Trophoblast cell (in vitro differentiated cells and primary cell): ENCODE data around the gene VAPB.

ENCODE experiments used
- DNase-seq, 2 donors: peaks; one replicate each; pipeline ENCODE4 v3.0.0-alpha.2; 2016
- H2AFZ ChIP-seq: 2 replicates; pipeline ENCODE4 v1.6.1; 2013; ENCODE audit warnings: low read length, moderate library complexity, mild to moderate bottlenecking; ENCODE audit not compliant: insufficient read depth, poor library complexity
- H2AK5ac ChIP-seq: 2 replicates; pipeline ENCODE4 v1.6.1; 2013; ENCODE audit warnings: mild to moderate bottlenecking, low read length
- H2BK120ac ChIP-seq: 2 replicates; pipeline ENCODE4 v1.6.1; 2013; ENCODE audit warnings: low read length, mild to moderate bottlenecking, moderate library complexity; ENCODE audit not compliant: insufficient read depth, poor library complexity
- H2BK12ac ChIP-seq: 2 replicates; pipeline ENCODE4 v1.6.1; 2013; ENCODE audit warnings: mild to moderate bottlenecking, low read length, moderate library complexity
- H2BK5ac ChIP-seq: 2 replicates; pipeline ENCODE4 v1.6.1; 2013; ENCODE audit warnings: low read length, low read depth, moderate library complexity, mild to moderate bottlenecking; ENCODE audit not compliant: poor library complexity
- H3K14ac ChIP-seq: 2 replicates; pipeline ENCODE4 v1.6.1; 2013; ENCODE audit warnings: mild to moderate bottlenecking, low read length
- H3K18ac ChIP-seq: 2 replicates; pipeline ENCODE4 v1.6.1; 2013; ENCODE audit warnings: mild to moderate bottlenecking, low read length
- H3K23ac ChIP-seq: 2 replicates; pipeline ENCODE4 v1.6.1; 2013; ENCODE audit warnings: low read length
- H3K27ac ChIP-seq: 2 replicates; pipeline ENCODE4 v1.5.1; 2013; ENCODE audit warnings: low read depth, mild to moderate bottlenecking, inconsistent platforms, low read length, moderate library complexity
- H3K27me3 ChIP-seq: 2 replicates; pipeline ENCODE4 v1.6.1; 2013; ENCODE audit warnings: inconsistent platforms, mild to moderate bottlenecking, low read length, moderate library complexity; ENCODE audit not compliant: insufficient read depth
- H3K36me3 ChIP-seq, 2 experiments: 1 replicate in 1 of 2; 2 replicates in 1 of 2; pipeline ENCODE4 v1.6.1; 2013; ENCODE audit warnings: low read length in 2 of 2, mild to moderate bottlenecking in 2 of 2, moderate library complexity in 1 of 2; ENCODE audit not compliant: insufficient read depth in 2 of 2, control insufficient read depth in 1 of 2
- H3K4ac ChIP-seq: 2 replicates; pipeline ENCODE4 v1.6.1; 2013; ENCODE audit warnings: low read depth, mild to moderate bottlenecking, low read length, moderate library complexity
- H3K4me1 ChIP-seq, 2 experiments: 1 replicate in 1 of 2; 2 replicates in 1 of 2; pipeline ENCODE4 v1.6.1; 2013; ENCODE audit warnings: low read length in 2 of 2, mild to moderate bottlenecking in 2 of 2, moderate library complexity in 1 of 2; ENCODE audit not compliant: insufficient read depth in 2 of 2, control insufficient read depth in 1 of 2
- H3K4me2 ChIP-seq: 2 replicates; pipeline ENCODE4 v1.6.1; 2013; ENCODE audit warnings: inconsistent platforms, mild to moderate bottlenecking, low read length, moderate library complexity
- H3K4me3 ChIP-seq: 2 replicates; pipeline ENCODE4 v1.5.1; 2013; ENCODE audit warnings: mild to moderate bottlenecking, low read depth, low read length, inconsistent platforms
- H3K79me1 ChIP-seq: one replicate; pipeline ENCODE4 v1.6.1; 2013; ENCODE audit warnings: low read length
- H3K79me2 ChIP-seq: 2 replicates; pipeline ENCODE4 v1.6.1; 2013; ENCODE audit warnings: low read length, mild to moderate bottlenecking; ENCODE audit not compliant: control insufficient read depth, insufficient read depth, poor library complexity
- H3K9ac ChIP-seq: 2 replicates; pipeline ENCODE4 v1.6.1; 2013; ENCODE audit warnings: mild to moderate bottlenecking, low read length
- H3K9me3 ChIP-seq: 2 replicates; pipeline ENCODE4 v1.6.1; 2013; ENCODE audit warnings: low read depth, mild to moderate bottlenecking, control low read depth, inconsistent platforms, low read length; ENCODE audit not compliant: insufficient read depth
- H4K12ac ChIP-seq: 2 replicates; pipeline ENCODE4 v1.6.1; 2013; ENCODE audit warnings: low read depth, mild to moderate bottlenecking, low read length, moderate library complexity
- H4K8ac ChIP-seq: 2 replicates; pipeline ENCODE4 v1.6.1; 2013; ENCODE audit warnings: low read depth, mild to moderate bottlenecking, low read length, moderate library complexity
- H4K91ac ChIP-seq: one replicate; pipeline ENCODE4 v1.6.1; 2013; ENCODE audit warnings: low read depth, mild to moderate bottlenecking, low read length, moderate library complexity
- WGBS: extraction: QIAGEN DNeasy Blood & Tissue Kit; methylation state at CpG from one replicate; pipeline ENCODE4 v1.1.7; 2013; ENCODE audit warnings: missing lambda C conversion rate; ENCODE audit not compliant: insufficient read length, insufficient coverage; ENCODE audit errors: extremely low coverage; 5-methylcytosine and 5-hydroxymethylcytosine counted together

Gene VAPB

DNA sequence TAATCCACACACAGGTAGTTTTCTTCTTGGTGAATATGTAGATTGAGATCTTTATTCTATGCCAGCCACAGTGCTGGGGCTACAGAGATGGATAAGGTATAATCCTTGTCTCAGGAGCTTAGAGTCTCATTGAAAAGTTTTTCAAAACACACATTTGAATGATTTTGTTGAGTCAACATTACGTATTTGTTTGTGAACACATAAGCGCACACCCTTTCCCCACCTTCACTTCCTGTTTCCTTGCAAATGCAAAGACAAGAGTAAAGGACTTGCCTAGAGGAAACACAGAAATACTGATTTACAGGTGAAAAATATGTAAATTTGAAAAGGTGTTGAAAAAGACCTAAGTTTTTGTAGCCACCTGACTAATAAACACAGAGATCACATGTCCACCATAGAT, 27.8 kb downstream of the VAPB start:
- Histone ChIP-seq H2AK5ac (no peak overlapping the region), H3K4me2 (no peak overlapping the region), H3K9ac (no peak overlapping the region), H3K27me3 (no peaks in the 10 kb centered on the region), H3K9me3 (no peaks in the 10 kb centered on the region), H3K14ac (no peak overlapping the region), H4K91ac (no peak overlapping the region), H3K27ac (no peak overlapping the region), H3K79me1 (no peaks in the 10 kb centered on the region), H3K4me1 (peaks cover 0 to 5% of the 10 kb centered on the region in 2 experiments), H2BK12ac (no peak overlapping the region), H4K8ac (no peak overlapping the region), H2BK120ac (no peak overlapping the region), H2AFZ (no peak overlapping the region), H4K12ac (no peak overlapping the region), H2BK5ac (no peak overlapping the region), H3K18ac (no peak overlapping the region), H3K23ac (no peak overlapping the region), H3K79me2 (no peaks in the 10 kb centered on the region), H3K36me3 (peaks cover 3 to 6% of the 10 kb centered on the region in 2 experiments), H3K4ac (no peak overlapping the region), H3K4me3 (no peak overlapping the region)
- no CpG with 5 or more reads among the region's 2 CpGs for WGBS
- no peak for DNase-seq

DNA sequence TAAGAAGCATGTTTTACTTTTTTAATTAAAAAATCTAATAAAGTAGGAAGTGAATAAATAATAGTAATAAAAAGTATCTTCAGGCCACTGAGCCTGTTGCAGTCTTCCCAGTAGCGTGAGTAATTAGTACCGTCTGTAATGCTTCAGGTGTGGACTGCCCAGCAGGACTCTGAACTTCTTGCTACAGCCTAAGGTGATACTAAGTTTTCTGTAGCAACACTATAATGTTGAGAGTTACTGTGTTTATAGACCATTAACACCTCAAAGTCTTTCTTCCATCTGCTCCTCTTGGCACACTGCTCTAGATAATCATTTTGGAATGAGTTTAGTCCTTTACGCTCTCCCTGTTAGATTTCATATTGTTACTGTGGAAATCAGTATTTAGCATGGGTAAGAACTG, 28.4 kb downstream of the VAPB start:
- H3K4ac ChIP-seq, result no peak overlapping the region
- H4K8ac ChIP-seq, result no peak overlapping the region
- H3K79me1 ChIP-seq, result no peaks in the 10 kb centered on the region
- H3K14ac ChIP-seq, result no peak overlapping the region
- H3K4me1 ChIP-seq, result peaks cover 0 to 5% of the 10 kb centered on the region in 2 experiments
- WGBS, result no CpG with 5 or more reads among the region's 3 CpGs
- DNase-seq, result no peak
- H3K4me3 ChIP-seq, result no peak overlapping the region
- no peak overlapping the region for H3K4me2 ChIP-seq
- H3K9ac ChIP-seq, result no peak overlapping the region
- H2BK12ac ChIP-seq, result no peak overlapping the region
- H3K27ac ChIP-seq, result no peak overlapping the region
- H2AFZ ChIP-seq, result no peak overlapping the region
- H4K91ac ChIP-seq, result no peak overlapping the region
- H2BK120ac ChIP-seq, result no peak overlapping the region
- no peaks in the 10 kb centered on the region for H3K79me2 ChIP-seq
- H4K12ac ChIP-seq, result no peak overlapping the region
- H3K23ac ChIP-seq, result no peak overlapping the region
- H3K36me3 ChIP-seq, result peaks cover 3 to 6% of the 10 kb centered on the region in 2 experiments
- no peak overlapping the region for H2BK5ac ChIP-seq
- H2AK5ac ChIP-seq, result no peak overlapping the region
- no peak overlapping the region for H3K18ac ChIP-seq
- no peaks in the 10 kb centered on the region for H3K9me3 ChIP-seq
- H3K27me3 ChIP-seq, result no peaks in the 10 kb centered on the region

DNA sequence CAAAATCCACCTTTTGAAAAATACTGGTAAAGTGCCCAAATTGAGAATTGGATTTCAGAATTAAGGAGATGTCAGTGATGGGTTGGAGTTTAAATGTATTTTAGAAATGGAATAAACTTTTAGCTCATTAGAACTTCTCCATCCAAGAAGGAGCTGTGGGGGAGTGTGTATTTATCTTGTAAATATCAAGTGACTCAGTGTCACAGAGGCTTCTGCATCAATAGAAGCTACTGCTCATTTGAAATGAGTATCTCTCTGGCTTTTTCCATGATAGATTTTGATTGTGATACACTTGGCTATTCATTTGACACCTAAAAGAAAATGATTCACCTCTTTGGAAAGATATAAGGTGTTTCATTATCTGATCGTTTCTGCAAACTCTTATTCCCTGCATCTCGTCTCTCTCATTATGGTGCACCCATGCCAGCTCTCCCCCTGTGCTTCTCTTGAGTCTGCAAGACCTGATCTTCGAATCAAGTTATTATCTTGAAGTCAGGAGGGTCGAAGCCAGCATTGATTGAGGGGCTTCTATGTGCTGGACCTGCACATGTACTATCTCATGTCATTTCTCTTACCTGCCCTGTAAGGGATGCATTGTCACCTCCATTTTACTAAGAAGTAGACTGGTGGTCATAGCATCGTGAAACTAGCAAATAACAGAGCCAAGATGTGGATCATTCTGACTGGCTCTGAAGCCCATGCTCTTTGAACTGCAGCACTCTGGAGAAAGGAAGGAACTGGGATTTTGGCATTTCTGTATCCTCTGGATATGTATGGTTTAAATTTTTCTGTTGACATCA, 30.1 kb downstream of the VAPB start:
- Histone ChIP-seq H2BK12ac (no peak overlapping the region), H3K27me3 (no peaks in the 10 kb centered on the region), H2AK5ac (no peak overlapping the region), H4K12ac (no peak overlapping the region), H2BK5ac (no peak overlapping the region), H3K36me3 (peaks cover 3 to 6% of the 10 kb centered on the region in 2 experiments), H3K4ac (no peak overlapping the region), H3K14ac (no peak overlapping the region), H3K9me3 (no peaks in the 10 kb centered on the region), H3K4me3 (no peak overlapping the region), H2AFZ (no peak overlapping the region), H3K4me1 (peaks cover 0 to 5% of the 10 kb centered on the region in 2 experiments), H4K91ac (no peak overlapping the region), H3K4me2 (no peak overlapping the region), H3K79me2 (no peaks in the 10 kb centered on the region), H3K18ac (no peak overlapping the region), H3K27ac (no peak overlapping the region), H3K9ac (no peak overlapping the region), H4K8ac (no peak overlapping the region), H2BK120ac (no peak overlapping the region), H3K79me1 (no peaks in the 10 kb centered on the region), H3K23ac (no peak overlapping the region)
- no CpG with 5 or more reads among the region's 5 CpGs for WGBS
- no peak for DNase-seq

DNA sequence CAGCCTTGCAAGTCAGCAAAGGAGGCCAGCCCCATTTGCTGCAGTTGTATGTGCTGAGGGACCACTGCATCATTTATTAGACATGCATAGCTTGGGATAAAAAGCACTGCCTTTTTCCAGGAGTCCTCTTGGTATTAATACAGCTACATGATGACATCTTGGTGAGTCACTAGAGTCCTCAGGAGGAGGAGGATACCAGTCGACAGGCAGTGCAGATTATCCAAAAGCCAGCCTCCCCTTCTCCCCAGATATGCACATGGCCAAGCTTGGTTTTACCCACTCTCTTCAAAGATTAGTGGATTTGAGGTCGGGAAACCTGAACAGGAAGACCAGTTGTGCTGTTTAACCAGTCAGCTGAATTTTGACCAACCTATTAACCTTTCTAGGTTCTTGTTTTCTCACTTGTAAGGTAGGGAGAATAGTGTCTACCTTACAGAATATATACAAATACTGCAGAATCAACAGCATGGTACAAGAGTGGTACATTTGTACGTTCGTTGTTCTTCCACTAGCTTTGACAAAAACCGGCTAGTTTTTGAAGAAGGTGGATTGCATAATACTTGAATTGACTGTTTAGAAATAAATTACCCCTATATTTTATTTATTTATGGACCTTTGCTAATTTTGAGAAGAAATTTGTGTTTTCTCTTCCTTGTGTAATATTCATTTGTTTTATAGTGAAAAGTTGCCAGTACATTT, 31.9 kb downstream of the VAPB start:
- Histone ChIP-seq H2AK5ac (no peak overlapping the region), H3K18ac (no peak overlapping the region), H2AFZ (no peak overlapping the region), H4K12ac (no peak overlapping the region), H2BK5ac (no peak overlapping the region), H3K4ac (no peak overlapping the region), H3K23ac (no peak overlapping the region), H3K27me3 (no peaks in the 10 kb centered on the region), H3K79me1 (no peaks in the 10 kb centered on the region), H3K9ac (no peak overlapping the region), H3K14ac (no peak overlapping the region), H3K36me3 (peaks cover 2 to 6% of the 10 kb centered on the region in 2 experiments), H2BK12ac (no peak overlapping the region), H4K8ac (no peak overlapping the region), H3K27ac (peak overlapping the region; percentile 4), H4K91ac (no peak overlapping the region), H3K9me3 (no peaks in the 10 kb centered on the region), H2BK120ac (no peak overlapping the region), H3K4me2 (no peak overlapping the region), H3K79me2 (no peaks in the 10 kb centered on the region), H3K4me3 (no peak overlapping the region), H3K4me1 (peaks cover 0 to 5% of the 10 kb centered on the region in 2 experiments)
- peak in 1 of 2 donors; percentile 28 for DNase-seq
- WGBS, result no CpG with 5 or more reads among the region's 5 CpGs
